HG03064 (cell line): ENCODE results near the gene SERP2.
"Not testable (repeated sequence)": the region's sequence is repeated elsewhere in the genome, so short reads cannot be mapped to it uniquely, and the experiment has no call there.

Source experiments
- ATAC-seq: cut with Tn5 transposase; IDR thresholded peaks from one replicate; pipeline ENCODE4 v1.9.1; 2021; ENCODE audit warnings: low read depth; ENCODE audit not compliant: unreplicated experiment

The SERP2 gene

GRCh38 chr13:44373601-44374347, at the start of gene SERP2:
Gene SERP2 (plus strand): TSS chr13:44373824. CDS start chr13:44374026, 202 bp downstream.
- ATAC-seq, result no peak

GRCh38 chr13:44326961-44327360, 46.7 kb upstream of the SERP2 start:
- ATAC-seq, result no peak

GRCh38 chr13:44329041-44329440, 44.6 kb upstream of the SERP2 start:
- not testable (repeated sequence) for ATAC-seq

GRCh38 chr13:44329909-44330545, 43.6 kb upstream of the SERP2 start:
- ATAC-seq, result no peak

- ATAC-seq, result no peak
Observed at GRCh38 chr13:44331446-44331845, 42.2 kb upstream of the SERP2 start.

- no peak for ATAC-seq
Observed at GRCh38 chr13:44331912-44332851, 41.4 kb upstream of the SERP2 start.

- no peak for ATAC-seq
Observed at GRCh38 chr13:44333950-44334655, 39.5 kb upstream of the SERP2 start.

- ATAC-seq, result no peak
Observed at GRCh38 chr13:44334751-44335150, 38.9 kb upstream of the SERP2 start.

- ATAC-seq, result no peak
Observed at GRCh38 chr13:44336934-44337333, 36.7 kb upstream of the SERP2 start.

- ATAC-seq, result no peak
Observed at GRCh38 chr13:44337581-44337980, 36.0 kb upstream of the SERP2 start.

GRCh38 chr13:44340508-44340907, 33.1 kb upstream of the SERP2 start:
- no peak for ATAC-seq

GRCh38 chr13:44342741-44343140, 30.9 kb upstream of the SERP2 start:
- no peak for ATAC-seq

GRCh38 chr13:44346534-44346933, 27.1 kb upstream of the SERP2 start:
- ATAC-seq, result no peak

- ATAC-seq, result no peak
Observed at GRCh38 chr13:44347301-44347700, 26.3 kb upstream of the SERP2 start.

GRCh38 chr13:44347949-44348348, 25.7 kb upstream of the SERP2 start:
- no peak for ATAC-seq

- no peak for ATAC-seq
Observed at GRCh38 chr13:44350775-44351504, 22.7 kb upstream of the SERP2 start.

GRCh38 chr13:44351505-44351854, 22.1 kb upstream of the SERP2 start:
- no peak for ATAC-seq

GRCh38 chr13:44352202-44352601, 21.4 kb upstream of the SERP2 start:
- no peak for ATAC-seq

GRCh38 chr13:44352671-44353070, 21.0 kb upstream of the SERP2 start:
- no peak for ATAC-seq

GRCh38 chr13:44354331-44354730, 19.3 kb upstream of the SERP2 start:
- no peak for ATAC-seq
